Stomach (tissue), 9 donors: ENCODE data around the gene VGLL1. TPM values are rescaled to one million over a fixed set of nuclear protein-coding genes. Genes with fewer than 3 reads are reported as not detected.
A peak's percentile ranks its signal among the peaks of the same experiment; 100 is the strongest.

Source experiments
- DNase-seq, 2 donors: peaks; one replicate each; pipeline versions ENCODE4 v3.0.0 to v3.0.0-alpha.2; 2013 to 2019
- H3K27ac ChIP-seq, 5 donors: fragments of 200-600 bp in 4 of 5; sonication (generic) in 4 of 5; one replicate each; pipeline ENCODE4 v1.5.1; 2013 to 2019; ENCODE audit warnings: mild to moderate bottlenecking in 1 of 5, moderate library complexity in 1 of 5
- H3K27me3 ChIP-seq, 3 donors: fragments of 200-600 bp; sonication (generic); one replicate each; pipeline ENCODE4 v1.5.1; 2017 to 2019; ENCODE audit warnings: mixed run types in 1 of 3
- H3K36me3 ChIP-seq, 4 donors: fragments of 200-600 bp; sonication (generic); 1 replicate in 3 of 4; 2 replicates in 1 of 4; pipeline ENCODE4 v1.5.1; 2016 to 2019
- H3K4me1 ChIP-seq, 4 donors: fragments of 200-600 bp; sonication (generic); one replicate each; pipeline ENCODE4 v1.5.1; 2016 to 2019
- H3K4me3 ChIP-seq, 4 donors: fragments of 200-600 bp; sonication (generic) in 3 of 4; one replicate each; pipeline ENCODE4 v1.5.1; 2016 to 2019; ENCODE audit warnings: mild to moderate bottlenecking in 1 of 4
- H3K9me3 ChIP-seq, 4 donors: fragments of 200-600 bp; sonication (generic); one replicate each; pipeline ENCODE4 v1.5.1; 2016 to 2019
- CTCF ChIP-seq, 7 experiments: fragments of 450-650 bp in 4 of 7; fragments of 200-600 bp in 3 of 7; sonication (generic) in 3 of 7; IDR thresholded peaks; one replicate each; pipeline ENCODE4 v1.5.1; 2016 to 2019; ENCODE audit warnings: antibody characterized with exemption in 7 of 7, control low read depth in 2 of 7, mild to moderate bottlenecking in 1 of 7
- EP300 ChIP-seq: sonication (generic); formaldehyde crosslinking; IDR thresholded peaks from one replicate; pipeline ENCODE4 v1.6.1; 2017; ENCODE audit warnings: antibody characterized with exemption
- POLR2A ChIP-seq, 4 donors: fragments of 450-650 bp; IDR thresholded peaks; one replicate each; pipeline ENCODE4 v1.6.1; 2016; ENCODE audit warnings: antibody characterized with exemption in 4 of 4, control low read depth in 2 of 4, mild to moderate bottlenecking in 1 of 4, moderate library complexity in 1 of 4
- POLR2AphosphoS5 ChIP-seq, 3 donors: sonication (generic); formaldehyde crosslinking; IDR thresholded peaks; one replicate each; pipeline ENCODE4 v1.6.1; 2016; ENCODE audit warnings: antibody characterized with exemption in 3 of 3
- WGBS, 5 donors: extraction: QIAGEN DNeasy Blood & Tissue Kit in 3 of 5; methylation state at CpG; one replicate each; pipeline versions ENCODE4 v1.1.5 to v1.1.7; 2013 to 2018; 5-methylcytosine and 5-hydroxymethylcytosine counted together
- intact Hi-C: fragments of 100-400 bp; cut with DNase I; formaldehyde crosslinking; loops from one replicate; pipeline ENCODE4 v1.15.1; 2023; ENCODE audit warnings: low total_unique reads
- polyA plus RNA-seq, 3 donors: library from polyadenylated mRNA; stranded (reverse); fragments of 200-250 nt; gene quantifications; one replicate each; pipeline ENCODE4 v1.2.3, GENCODE V29; 2013
- total RNA-seq, 5 donors: library from RNA; depleted of rRNA; stranded (reverse); fragments of >200 nt; gene quantifications; one replicate each; pipeline versions ENCODE4 v1.1.0 to v1.2.3, GENCODE V29; 2014 to 2016
- donor health status: healthy with polysubstance abuse.
- donor health status: Bipolar disorder and iron deficiency.
- donor health status: healthy.

VGLL1 gene
- total and polyA plus RNA-seq, 8 donors: 0.43 to 7.7 (median 1.2) TPM; not detected in 5

- no peaks in the 10 kb centered on the region for H3K9me3 ChIP-seq
- intact Hi-C loops: no loop called here
- H3K36me3 ChIP-seq: no peaks in the 10 kb centered on the region
- no peak overlapping the region for H3K27ac ChIP-seq
- DNase-seq: no peak
- H3K27me3 ChIP-seq: peaks cover 0 to 3% (median 0%) of the 10 kb centered on the region in 3 donors
- WGBS, 5 donors: 59 to 82% (median 78%) methylated on average over 2 to 3 of the region's 3 CpGs
- TF ChIP-seq POLR2AphosphoS5 (IDR thresholded peaks at IDR 0.05): no peak
- no peak for TF ChIP-seq EP300
- TF ChIP-seq CTCF (IDR thresholded peaks at IDR 0.05): no peak
- no peak for TF ChIP-seq POLR2A (IDR thresholded peaks at IDR 0.05)
- H3K4me1 ChIP-seq: peaks cover 0 to 2% (median 0%) of the 10 kb centered on the region in 4 donors
- H3K4me3 ChIP-seq: no peak overlapping the region
Measured at GRCh38 chrX:136582624-136583023, 50.6 kb downstream of the VGLL1 start.

- WGBS, 5 donors: 52 to 87% (median 83%) methylated on average over 4 of the region's 4 CpGs
- no peak overlapping the region for H3K4me3 ChIP-seq
- H3K27ac ChIP-seq: no peak overlapping the region
- no peak for DNase-seq
- intact Hi-C loops: no loop called here
- H3K4me1 ChIP-seq: no peaks in the 10 kb centered on the region
- TF ChIP-seq CTCF (IDR thresholded peaks at IDR 0.05): no peak
- no peak for TF ChIP-seq EP300
- no peak for TF ChIP-seq POLR2AphosphoS5 (IDR thresholded peaks at IDR 0.05)
- TF ChIP-seq POLR2A (IDR thresholded peaks at IDR 0.05): no peak
- H3K27me3 ChIP-seq: no peaks in the 10 kb centered on the region
- H3K9me3 ChIP-seq: no peaks in the 10 kb centered on the region
- no peaks in the 10 kb centered on the region for H3K36me3 ChIP-seq
Measured at GRCh38 chrX:136584545-136584944, 52.5 kb downstream of the VGLL1 start.

GRCh38 chrX:136585262-136585661, 53.2 kb downstream of the VGLL1 start:
- DNase-seq: no peak
- H3K27me3 ChIP-seq: no peaks in the 10 kb centered on the region
- no peak overlapping the region for H3K27ac ChIP-seq
- TF ChIP-seq EP300: no peak
- no peak for TF ChIP-seq CTCF (IDR thresholded peaks at IDR 0.05)
- TF ChIP-seq POLR2AphosphoS5 (IDR thresholded peaks at IDR 0.05): no peak
- TF ChIP-seq POLR2A (IDR thresholded peaks at IDR 0.05): no peak
- no peak overlapping the region for H3K4me3 ChIP-seq
- H3K9me3 ChIP-seq: no peaks in the 10 kb centered on the region
- intact Hi-C loops: no loop called here
- 52 to 70% (median 64%) methylated on average over 5 of the region's 5 CpGs for WGBS, 5 donors
- H3K36me3 ChIP-seq: no peaks in the 10 kb centered on the region
- H3K4me1 ChIP-seq: no peaks in the 10 kb centered on the region

GRCh38 chrX:136585960-136586359, 53.9 kb downstream of the VGLL1 start:
- 53 to 77% (median 73%) methylated on average over 3 of the region's 3 CpGs for WGBS, 5 donors

More at GRCh38 chrX:136585960-136586359, 53.9 kb downstream of the VGLL1 start:
- Histone ChIP-seq H3K4me1 (no peaks in the 10 kb centered on the region), H3K4me3 (no peak overlapping the region), H3K27me3 (no peaks in the 10 kb centered on the region), H3K36me3 (no peaks in the 10 kb centered on the region), H3K27ac (peak overlapping the region in 1 of 5 donors; percentile 53), H3K9me3 (no peaks in the 10 kb centered on the region)
- TF ChIP-seq EP300 (no peak), CTCF (IDR thresholded peaks at IDR 0.05) (no peak), POLR2AphosphoS5 (IDR thresholded peaks at IDR 0.05) (no peak), POLR2A (IDR thresholded peaks at IDR 0.05) (no peak)
- DNase-seq: no peak
- intact Hi-C loops: no loop called here
